ENCODE measurements around the gene KIF16B. TPM values are rescaled to one million over a fixed set of nuclear protein-coding genes. Genes with fewer than 3 reads are reported as not detected.
"Not testable (repeated sequence)": the region's sequence is repeated elsewhere in the genome, so short reads cannot be mapped to it uniquely, and the experiment has no call there.

Gene KIF16B
- total RNA-seq, 2 experiments from 2014 or later = 3.2 to 3.4 TPM

GRCh38 chr20:16446991-16447390 is 126.3 kb downstream of the KIF16B start:
- ATAC-seq = no peak
- CTCF ChIA-PET = no interaction called here
- POLR2A ChIA-PET = no interaction called here

GRCh38 chr20:16446246-16446645 is 127.0 kb downstream of the KIF16B start:
- no peak for ATAC-seq
- H3K9me3 Mint-ChIP-seq (ENCODE audit: insufficient read depth) = no peaks in the 10 kb centered on the region
- DNase-seq = no peak

More at GRCh38 chr20:16446991-16447390, 126.3 kb downstream of the KIF16B start:
- no peaks in the 10 kb centered on the region for H3K4me1 Mint-ChIP-seq (ENCODE audit: low read depth)
- no peak for DNase-seq
- H3K9me3 Mint-ChIP-seq (ENCODE audit: insufficient read depth) = no peaks in the 10 kb centered on the region
- H3K27me3 Mint-ChIP-seq (ENCODE audit: low read depth) = no peaks in the 10 kb centered on the region
- H3K4me3 Mint-ChIP-seq = no peak overlapping the region
- H3K36me3 Mint-ChIP-seq (ENCODE audit: low read depth) = no peaks in the 10 kb centered on the region
- H3K27ac Mint-ChIP-seq = no peak overlapping the region

GRCh38 chr20:16445482-16445881 is 127.8 kb downstream of the KIF16B start:
- H3K27me3 Mint-ChIP-seq (ENCODE audit: low read depth) = no peaks in the 10 kb centered on the region
- no peaks in the 10 kb centered on the region for H3K4me1 Mint-ChIP-seq (ENCODE audit: low read depth)
- DNase-seq (no peak), ATAC-seq (no peak)
- ChIA-PET CTCF (no interaction called here), POLR2A (no interaction called here)
- H3K27ac Mint-ChIP-seq = no peak overlapping the region
- no peak overlapping the region for H3K4me3 Mint-ChIP-seq
- no peaks in the 10 kb centered on the region for H3K9me3 Mint-ChIP-seq (ENCODE audit: insufficient read depth)
- H3K36me3 Mint-ChIP-seq (ENCODE audit: low read depth) = no peaks in the 10 kb centered on the region

More at GRCh38 chr20:16446246-16446645, 127.0 kb downstream of the KIF16B start:
- Mint-ChIP-seq H3K36me3 (ENCODE audit: low read depth) (no peaks in the 10 kb centered on the region), H3K4me3 (no peak overlapping the region), H3K4me1 (ENCODE audit: low read depth) (no peaks in the 10 kb centered on the region), H3K27me3 (ENCODE audit: low read depth) (no peaks in the 10 kb centered on the region), H3K27ac (no peak overlapping the region)
- ChIA-PET POLR2A (no interaction called here), CTCF (no interaction called here)

- ATAC-seq = no peak
- no peak overlapping the region for H3K4me3 Mint-ChIP-seq
- H3K36me3 Mint-ChIP-seq (ENCODE audit: low read depth) = no peaks in the 10 kb centered on the region
- CTCF ChIA-PET = no interaction called here
- no peak for DNase-seq
- H3K4me1 Mint-ChIP-seq (ENCODE audit: low read depth) = no peaks in the 10 kb centered on the region
- H3K27ac Mint-ChIP-seq = no peak overlapping the region
- no peaks in the 10 kb centered on the region for H3K9me3 Mint-ChIP-seq (ENCODE audit: insufficient read depth)
- no peaks in the 10 kb centered on the region for H3K27me3 Mint-ChIP-seq (ENCODE audit: low read depth)
- POLR2A ChIA-PET = no interaction called here
Observed at GRCh38 chr20:16444057-16444777, 129.0 kb downstream of the KIF16B start.

- H3K4me3 Mint-ChIP-seq = no peak overlapping the region
- POLR2A ChIA-PET = no interaction called here
- CTCF ChIA-PET = no interaction called here
- H3K36me3 Mint-ChIP-seq (ENCODE audit: low read depth) = no peaks in the 10 kb centered on the region
- H3K27ac Mint-ChIP-seq = no peak overlapping the region
- H3K9me3 Mint-ChIP-seq (ENCODE audit: insufficient read depth) = no peaks in the 10 kb centered on the region
- H3K4me1 Mint-ChIP-seq (ENCODE audit: low read depth) = no peaks in the 10 kb centered on the region
- DNase-seq (no peak), ATAC-seq (no peak)
- no peaks in the 10 kb centered on the region for H3K27me3 Mint-ChIP-seq (ENCODE audit: low read depth)
Observed at GRCh38 chr20:16441546-16442164, 131.6 kb downstream of the KIF16B start.

- DNase-seq (no peak), ATAC-seq (no peak)
- H3K27ac Mint-ChIP-seq = no peak overlapping the region
- ChIA-PET CTCF (no interaction called here), POLR2A (no interaction called here)
- no peak overlapping the region for H3K4me3 Mint-ChIP-seq
- no peaks in the 10 kb centered on the region for H3K9me3 Mint-ChIP-seq (ENCODE audit: insufficient read depth)
- no peaks in the 10 kb centered on the region for H3K4me1 Mint-ChIP-seq (ENCODE audit: low read depth)
- no peaks in the 10 kb centered on the region for H3K36me3 Mint-ChIP-seq (ENCODE audit: low read depth)
- H3K27me3 Mint-ChIP-seq (ENCODE audit: low read depth) = no peaks in the 10 kb centered on the region
Observed at GRCh38 chr20:16440686-16441085, 132.6 kb downstream of the KIF16B start.

- H3K4me1 Mint-ChIP-seq (ENCODE audit: low read depth); H3K27ac Mint-ChIP-seq; H3K27me3 Mint-ChIP-seq (ENCODE audit: low read depth); CTCF ChIA-PET; ATAC-seq; H3K4me3 Mint-ChIP-seq; H3K9me3 Mint-ChIP-seq (ENCODE audit: insufficient read depth); DNase-seq; H3K36me3 Mint-ChIP-seq (ENCODE audit: low read depth): not testable (repeated sequence)
- POLR2A ChIA-PET = interaction anchor here (1.1 kb wide), 1 partner anchor 13 kb away, joined by 3 read pairs; no protein-coding TSS in a partner anchor
Observed at GRCh38 chr20:16439540-16439939, 133.7 kb downstream of the KIF16B start.

- H3K36me3 Mint-ChIP-seq (ENCODE audit: low read depth) = no peaks in the 10 kb centered on the region
- H3K4me1 Mint-ChIP-seq (ENCODE audit: low read depth) = no peaks in the 10 kb centered on the region
- POLR2A ChIA-PET = no interaction called here
- H3K9me3 Mint-ChIP-seq (ENCODE audit: insufficient read depth) = no peaks in the 10 kb centered on the region
- no peak overlapping the region for H3K4me3 Mint-ChIP-seq
- ATAC-seq (no peak), DNase-seq (no peak)
- no peak overlapping the region for H3K27ac Mint-ChIP-seq
- CTCF ChIA-PET = no interaction called here
- no peaks in the 10 kb centered on the region for H3K27me3 Mint-ChIP-seq (ENCODE audit: low read depth)
Observed at GRCh38 chr20:16438100-16438499, 135.1 kb downstream of the KIF16B start.

GRCh38 chr20:16437387-16437996 is 135.8 kb downstream of the KIF16B start:
- H3K4me1 Mint-ChIP-seq (ENCODE audit: low read depth) = no peaks in the 10 kb centered on the region
- no peaks in the 10 kb centered on the region for H3K36me3 Mint-ChIP-seq (ENCODE audit: low read depth)
- no peaks in the 10 kb centered on the region for H3K9me3 Mint-ChIP-seq (ENCODE audit: insufficient read depth)
- H3K27ac Mint-ChIP-seq = no peak overlapping the region
- no peaks in the 10 kb centered on the region for H3K27me3 Mint-ChIP-seq (ENCODE audit: low read depth)
- CTCF ChIA-PET = no interaction called here
- POLR2A ChIA-PET = no interaction called here
- no peak overlapping the region for H3K4me3 Mint-ChIP-seq
- ATAC-seq (no peak), DNase-seq (no peak)

- Mint-ChIP-seq H3K4me1 (ENCODE audit: low read depth) (no peaks in the 10 kb centered on the region), H3K9me3 (ENCODE audit: insufficient read depth) (no peaks in the 10 kb centered on the region), H3K4me3 (no peak overlapping the region), H3K36me3 (ENCODE audit: low read depth) (no peaks in the 10 kb centered on the region), H3K27me3 (ENCODE audit: low read depth) (no peaks in the 10 kb centered on the region), H3K27ac (no peak overlapping the region)
- DNase-seq (peak; percentile 38), ATAC-seq (no peak)
- POLR2A ChIA-PET = no interaction called here
- CTCF ChIA-PET = no interaction called here
Observed at GRCh38 chr20:16434062-16434664, 139.1 kb downstream of the KIF16B start.

- Mint-ChIP-seq H3K27ac (no peak overlapping the region), H3K4me3 (no peak overlapping the region), H3K36me3 (ENCODE audit: low read depth) (no peaks in the 10 kb centered on the region), H3K4me1 (ENCODE audit: low read depth) (no peaks in the 10 kb centered on the region), H3K27me3 (ENCODE audit: low read depth) (no peaks in the 10 kb centered on the region), H3K9me3 (ENCODE audit: insufficient read depth) (no peaks in the 10 kb centered on the region)
- POLR2A ChIA-PET = no interaction called here
- CTCF ChIA-PET = no interaction called here
- DNase-seq = no peak
- no peak for ATAC-seq
Observed at GRCh38 chr20:16433293-16433580, 140.0 kb downstream of the KIF16B start.

- no peak for DNase-seq
- no peak overlapping the region for H3K4me3 Mint-ChIP-seq
- CTCF ChIA-PET = no interaction called here
- no peak for ATAC-seq
- no peaks in the 10 kb centered on the region for H3K27me3 Mint-ChIP-seq (ENCODE audit: low read depth)
- no peaks in the 10 kb centered on the region for H3K4me1 Mint-ChIP-seq (ENCODE audit: low read depth)
- POLR2A ChIA-PET = no interaction called here
- no peaks in the 10 kb centered on the region for H3K36me3 Mint-ChIP-seq (ENCODE audit: low read depth)
- no peak overlapping the region for H3K27ac Mint-ChIP-seq
- no peaks in the 10 kb centered on the region for H3K9me3 Mint-ChIP-seq (ENCODE audit: insufficient read depth)
Observed at GRCh38 chr20:16432466-16433292, 140.6 kb downstream of the KIF16B start.

All from activated CD8-positive, alpha-beta T cell treated with anti-CD3 and anti-CD28 coated beads, Interleukin-2, amount 10 ng/mL, durations not matched to agents 7 days and 5 days (primary cell).